H9 (cell line): Measurements from ENCODE around the gene EIF1AY. TPM values are rescaled to one million over a fixed set of nuclear protein-coding genes. Genes with fewer than 3 reads are reported as not detected.
"Not testable (repeated sequence)": the region's sequence is repeated elsewhere in the genome, so short reads cannot be mapped to it uniquely, and the experiment has no call there.

Experiments
- DNase-seq: peaks from one replicate; pipeline ENCODE4 v3.0.0-alpha.2; 2017
- H2AFZ ChIP-seq: one replicate; pipeline ENCODE4 v1.6.1; 2013; ENCODE audit warnings: mild to moderate bottlenecking, low read length, control low read depth, moderate library complexity
- H2AK5ac ChIP-seq: 2 replicates; pipeline ENCODE4 v1.6.1; 2013; ENCODE audit warnings: low read length, control low read depth, mixed read lengths; ENCODE audit not compliant: insufficient read length
- H2BK120ac ChIP-seq: one replicate; pipeline ENCODE4 v1.6.1; 2013; ENCODE audit warnings: low read depth, mild to moderate bottlenecking, low read length, control low read depth, inconsistent platforms; ENCODE audit not compliant: poor library complexity, severe bottlenecking
- H2BK12ac ChIP-seq: 2 replicates; pipeline ENCODE4 v1.6.1; 2013; ENCODE audit warnings: low read length, control low read depth, mixed read lengths, low read depth; ENCODE audit not compliant: insufficient read length
- H2BK15ac ChIP-seq: 2 replicates; pipeline ENCODE4 v1.6.1; 2013; ENCODE audit warnings: low read depth, low read length, control low read depth
- H2BK20ac ChIP-seq: one replicate; pipeline ENCODE4 v1.6.1; 2013; ENCODE audit warnings: low read depth, mild to moderate bottlenecking, low read length, control low read depth, inconsistent platforms; ENCODE audit not compliant: poor library complexity, severe bottlenecking
- H2BK5ac ChIP-seq: 2 replicates; pipeline ENCODE4 v1.6.1; 2013; ENCODE audit warnings: low read length, control low read depth, mixed read lengths; ENCODE audit not compliant: insufficient read length
- H3K14ac ChIP-seq: 2 replicates; pipeline ENCODE4 v1.6.1; 2013; ENCODE audit warnings: low read length, control low read depth; ENCODE audit not compliant: insufficient read depth
- H3K18ac ChIP-seq: 2 replicates; pipeline ENCODE4 v1.6.1; 2013; ENCODE audit warnings: low read depth, mild to moderate bottlenecking, mixed read lengths, low read length, control low read depth; ENCODE audit not compliant: insufficient read length
- H3K23ac ChIP-seq: 2 replicates; pipeline ENCODE4 v1.6.1; 2013; ENCODE audit warnings: low read length, control low read depth, mixed read lengths, low read depth; ENCODE audit not compliant: insufficient read length
- H3K23me2 ChIP-seq: 2 replicates; pipeline ENCODE4 v1.6.1; 2013; ENCODE audit warnings: low read depth, mild to moderate bottlenecking, mixed read lengths, low read length, control low read depth; ENCODE audit not compliant: insufficient read length, poor library complexity, severe bottlenecking
- H3K27ac ChIP-seq: 2 replicates; pipeline ENCODE4 v1.5.1; 2013; ENCODE audit warnings: low read length, control low read depth, mixed read lengths, low read depth; ENCODE audit not compliant: insufficient read length
- H3K27me3 ChIP-seq: 2 replicates; pipeline ENCODE4 v1.6.1; 2013; ENCODE audit warnings: low read length, control low read depth, inconsistent platforms; ENCODE audit not compliant: insufficient read depth
- H3K4ac ChIP-seq: 2 replicates; pipeline ENCODE4 v1.6.1; 2013; ENCODE audit warnings: low read depth, mild to moderate bottlenecking, control low read depth, inconsistent platforms, low read length, moderate library complexity
- H3K4me1 ChIP-seq: 2 replicates; pipeline ENCODE4 v1.6.1; 2013; ENCODE audit warnings: low read length, control low read depth, inconsistent platforms; ENCODE audit not compliant: insufficient read depth
- H3K4me2 ChIP-seq: 2 replicates; pipeline ENCODE4 v1.6.1; 2013; ENCODE audit warnings: low read length, control low read depth, mixed read lengths; ENCODE audit not compliant: insufficient read length, insufficient read depth
- H3K56ac ChIP-seq: 2 replicates; pipeline ENCODE4 v1.6.1; 2013; ENCODE audit warnings: low read depth, mild to moderate bottlenecking, mixed read lengths, low read length, control low read depth; ENCODE audit not compliant: insufficient read length
- H3K79me1 ChIP-seq: 2 replicates; pipeline ENCODE4 v1.6.1; 2013; ENCODE audit warnings: low read depth, mild to moderate bottlenecking, moderate library complexity, low read length, control low read depth, inconsistent platforms; ENCODE audit not compliant: insufficient read depth, poor library complexity, severe bottlenecking
- H3K79me2 ChIP-seq: 2 replicates; pipeline ENCODE4 v1.6.1; 2013; ENCODE audit warnings: low read length, control low read depth, inconsistent platforms; ENCODE audit not compliant: insufficient read depth
- H3K9ac ChIP-seq: 2 replicates; pipeline ENCODE4 v1.6.1; 2013; ENCODE audit warnings: low read length, control low read depth, mixed read lengths; ENCODE audit not compliant: insufficient read length; ENCODE audit errors: extremely low read depth
- H3K9me3 ChIP-seq: one replicate; pipeline ENCODE4 v1.6.1; 2013; ENCODE audit warnings: low read depth, low read length, inconsistent platforms; ENCODE audit not compliant: control insufficient read depth
- H3T11ph ChIP-seq: one replicate; pipeline ENCODE4 v1.6.1; 2013; ENCODE audit warnings: mild to moderate bottlenecking, low read length, control low read depth, inconsistent platforms
- H4K20me1 ChIP-seq: one replicate; pipeline ENCODE4 v1.6.1; 2013; ENCODE audit not compliant: control insufficient read depth, insufficient read length, insufficient read depth
- H4K5ac ChIP-seq: 2 replicates; pipeline ENCODE4 v1.6.1; 2013; ENCODE audit warnings: low read depth, mild to moderate bottlenecking, mixed read lengths, low read length, control low read depth; ENCODE audit not compliant: insufficient read length
- H4K8ac ChIP-seq: replicated peaks from 2 replicates; pipeline ENCODE4 v1.6.1; 2013; ENCODE audit warnings: low read length, control low read depth, mixed read lengths, low read depth; ENCODE audit not compliant: insufficient read length
- H4K91ac ChIP-seq: 2 replicates; pipeline ENCODE4 v1.6.1; 2013; ENCODE audit warnings: low read depth, mild to moderate bottlenecking, moderate library complexity, mixed read lengths, low read length, control low read depth; ENCODE audit not compliant: insufficient read length
- H3K27ac Mint-ChIP-seq, 3 experiments: 2 replicates in 2 of 3; 3 replicates in 1 of 3; pipeline ENCODE4 v1.8.0; 2020 to 2021; ENCODE audit warnings: mixed read lengths in 3 of 3, mild to moderate bottlenecking in 1 of 3, moderate library complexity in 1 of 3
- H3K27me3 Mint-ChIP-seq: 2 replicates; pipeline ENCODE4 v1.8.0; 2021; ENCODE audit warnings: low read depth, mild to moderate bottlenecking, moderate library complexity, mixed read lengths
- H3K36me3 Mint-ChIP-seq, 3 experiments: 2 replicates in 2 of 3; 3 replicates in 1 of 3; pipeline ENCODE4 v1.8.0; 2020 to 2021; ENCODE audit warnings: low read depth in 3 of 3, mixed read lengths in 3 of 3; ENCODE audit not compliant: insufficient read depth in 1 of 3
- H3K4me1 Mint-ChIP-seq, 2 experiments: 2 replicates each; pipeline ENCODE4 v1.8.0; 2020; ENCODE audit warnings: mixed read lengths in 2 of 2
- H3K4me3 Mint-ChIP-seq, 2 experiments: 2 replicates in 1 of 2; 3 replicates in 1 of 2; pipeline ENCODE4 v1.8.0; 2020 to 2021; ENCODE audit warnings: mild to moderate bottlenecking in 2 of 2, mixed read lengths in 2 of 2, moderate library complexity in 1 of 2
- H3K9me3 Mint-ChIP-seq, 2 experiments: 2 replicates in 1 of 2; 3 replicates in 1 of 2; pipeline ENCODE4 v1.8.0; 2020; ENCODE audit warnings: mild to moderate bottlenecking in 2 of 2, mixed read lengths in 2 of 2, moderate library complexity in 1 of 2
- CTCF ChIP-seq: fragments of 200-600 bp; sonication (generic); conservative IDR thresholded peaks from 3 replicates; pipeline ENCODE4 v1.8.0; 2021; ENCODE audit warnings: antibody characterized with exemption, mild to moderate bottlenecking
- WGBS: extraction: QIAGEN DNeasy Blood & Tissue Kit; methylation state at CpG from one replicate; pipeline ENCODE4 v1.1.7; 2013; ENCODE audit warnings: missing lambda C conversion rate, low lambda C conversion rate, mixed read lengths; ENCODE audit not compliant: insufficient read length; ENCODE audit errors: extremely low coverage; 5-methylcytosine and 5-hydroxymethylcytosine counted together
- total RNA-seq: library from RNA; stranded (reverse); gene quantifications from 2 replicates; pipeline ENCODE4 v1.2.1, GENCODE V29; 2021

Gene EIF1AY
- total RNA-seq, 1 experiment from 2014 or later = not detected

- WGBS = no CpG with 5 or more reads among the region's 28 CpGs
- no peaks in the 10 kb centered on the region for H3K27me3 Mint-ChIP-seq
- no peaks in the 10 kb centered on the region for H3K9me3 Mint-ChIP-seq
These were observed 23.7 kb upstream of the EIF1AY start for GRCh38 chrY:20551840-20552239.

GRCh38 chrY:20552764-20553323 lies 22.7 kb upstream of the EIF1AY start:
- H3K56ac ChIP-seq, DNase-seq, H3K36me3 Mint-ChIP-seq, H4K20me1 ChIP-seq, H3K79me2 ChIP-seq, H2AK5ac ChIP-seq, H3K23ac ChIP-seq, H3K27me3 Mint-ChIP-seq, H3K4me2 ChIP-seq, H3K18ac ChIP-seq, H2BK5ac ChIP-seq, H3K27ac ChIP-seq, H3K23me2 ChIP-seq, H3K9me3 ChIP-seq, H2BK12ac ChIP-seq, H3K27ac Mint-ChIP-seq, H2BK15ac ChIP-seq, H3K4ac ChIP-seq, H3K4me1 ChIP-seq, H3K4me3 Mint-ChIP-seq, H3K14ac ChIP-seq, H2BK120ac ChIP-seq, H3K79me1 ChIP-seq, H3K4me1 Mint-ChIP-seq, H4K91ac ChIP-seq, H3K9ac ChIP-seq, H2AFZ ChIP-seq, H4K5ac ChIP-seq, H3K9me3 Mint-ChIP-seq, H2BK20ac ChIP-seq, H3T11ph ChIP-seq, H3K27me3 ChIP-seq, H4K8ac ChIP-seq: not testable (repeated sequence)
- no CpG with 5 or more reads among the region's 10 CpGs for WGBS

More at GRCh38 chrY:20551840-20552239, 23.7 kb upstream of the EIF1AY start:
- no peaks in the 10 kb centered on the region for H3K27me3 ChIP-seq
- H3K14ac ChIP-seq = no peak overlapping the region
- no peak overlapping the region for H2BK5ac ChIP-seq
- no peak overlapping the region for H3K9ac ChIP-seq
- H4K20me1 ChIP-seq = no peaks in the 10 kb centered on the region
- H2BK12ac ChIP-seq = no peak overlapping the region
- H4K91ac ChIP-seq = no peak overlapping the region
- H3K9me3 ChIP-seq = no peaks in the 10 kb centered on the region
- H3K23me2 ChIP-seq = no peaks in the 10 kb centered on the region
- no peak overlapping the region for H3K4me2 ChIP-seq
- H3K27ac ChIP-seq = no peak overlapping the region
- H3K56ac ChIP-seq = no peak overlapping the region
- no peak for DNase-seq
- H3K4ac ChIP-seq = no peak overlapping the region
- no peaks in the 10 kb centered on the region for H3K36me3 Mint-ChIP-seq
- H3K4me3 Mint-ChIP-seq = no peak overlapping the region
- no peak overlapping the region for H4K8ac ChIP-seq
- no peaks in the 10 kb centered on the region for H3K4me1 ChIP-seq
- no peak for TF ChIP-seq CTCF
- no peak overlapping the region for H3K18ac ChIP-seq
- H3K79me2 ChIP-seq = no peaks in the 10 kb centered on the region
- no peak overlapping the region for H2AK5ac ChIP-seq
- no peak overlapping the region for H3T11ph ChIP-seq
- no peak overlapping the region for H2BK120ac ChIP-seq
- H4K5ac ChIP-seq = no peak overlapping the region
- no peak overlapping the region for H2AFZ ChIP-seq
- no peak overlapping the region for H2BK15ac ChIP-seq
- H3K4me1 Mint-ChIP-seq = no peaks in the 10 kb centered on the region
- no peak overlapping the region for H2BK20ac ChIP-seq
- no peaks in the 10 kb centered on the region for H3K79me1 ChIP-seq
- no peak overlapping the region for H3K27ac Mint-ChIP-seq
- H3K23ac ChIP-seq = no peak overlapping the region
